Right cardiac atrium (tissue), 5 donors: ENCODE data around the gene SEMA7A. TPM values are rescaled to one million over a fixed set of nuclear protein-coding genes. Genes with fewer than 3 reads are reported as not detected.
A peak's percentile ranks its signal among the peaks of the same experiment; 100 is the strongest.
"Not testable (repeated sequence)": the region's sequence is repeated elsewhere in the genome, so short reads cannot be mapped to it uniquely, and the experiment has no call there.

Experiments used
- ATAC-seq, 2 donors: fragments of 200-7000 bp; cut with Tn5 transposase; one replicate each; pipeline versions ENCODE4 v1.8.0 to v1.9.1; 2020; ENCODE audit warnings: moderate library complexity in 2 of 2, mild to moderate bottlenecking in 1 of 2
- DNase-seq, 3 donors: peaks; one replicate each; pipeline ENCODE4 v3.0.0-alpha.2; 2020
- H3K27ac ChIP-seq: one replicate; pipeline ENCODE4 v1.5.1; 2013; ENCODE audit warnings: mild to moderate bottlenecking, low read length, control low read depth, moderate library complexity
- H3K27me3 ChIP-seq: one replicate; pipeline ENCODE4 v1.6.1; 2013; ENCODE audit not compliant: control insufficient read depth, insufficient read depth
- H3K4me1 ChIP-seq: one replicate; pipeline ENCODE4 v1.6.1; 2013; ENCODE audit warnings: low read length; ENCODE audit not compliant: control insufficient read depth, insufficient read depth
- H3K4me3 ChIP-seq: one replicate; pipeline ENCODE4 v1.5.1; 2013; ENCODE audit warnings: low read length, control low read depth
- H3K9me3 ChIP-seq: one replicate; pipeline ENCODE4 v1.6.1; 2013; ENCODE audit warnings: low read length; ENCODE audit not compliant: control insufficient read depth
- WGBS: extraction: QIAGEN DNeasy Blood & Tissue Kit; methylation state at CpG from one replicate; pipeline ENCODE4 v1.1.7; 2013; 5-methylcytosine and 5-hydroxymethylcytosine counted together
- intact Hi-C, 4 donors: fragments of 100-400 bp; cut with DNase I; formaldehyde crosslinking; loops; one replicate each; pipeline versions ENCODE4 v1.11.0 to v1.14.0; 2022 to 2023
- microRNA-seq, 2 donors: library from miRNA; unstranded; fragments of <30 nt; microRNA quantifications; one replicate each; pipeline ENCODE4 v1.2.0, GENCODE V29; 2020 to 2021
- polyA plus RNA-seq: library from polyadenylated mRNA; stranded (reverse); fragments of 200-250 nt; gene quantifications from one replicate; pipeline ENCODE4 v1.2.3, GENCODE V29; 2013
- total RNA-seq, 4 donors: library from RNA; stranded (reverse); fragmentation: NEBNext Ultra II Directional; extraction: Animal tissue kit (Norgen Biotek cat#: 25700); gene quantifications; one replicate each; pipeline ENCODE4 v1.2.1, GENCODE V29; 2021
- donor health status: healthy with polysubstance abuse.
- donor health status: DM: no; HTN: yes; CAD: no.
- donor health status: DM: no; HTN: no; CAD: no.
- donor health status: DM: no; HTN: yes; CAD: no; lungs with severe emphysema.
- donor health status: DM: yes; HTN: yes; CAD: no.

Gene SEMA7A
- total and polyA plus RNA-seq, 5 donors, result 1.7 to 3.3 (median 2.0) TPM

DNA sequence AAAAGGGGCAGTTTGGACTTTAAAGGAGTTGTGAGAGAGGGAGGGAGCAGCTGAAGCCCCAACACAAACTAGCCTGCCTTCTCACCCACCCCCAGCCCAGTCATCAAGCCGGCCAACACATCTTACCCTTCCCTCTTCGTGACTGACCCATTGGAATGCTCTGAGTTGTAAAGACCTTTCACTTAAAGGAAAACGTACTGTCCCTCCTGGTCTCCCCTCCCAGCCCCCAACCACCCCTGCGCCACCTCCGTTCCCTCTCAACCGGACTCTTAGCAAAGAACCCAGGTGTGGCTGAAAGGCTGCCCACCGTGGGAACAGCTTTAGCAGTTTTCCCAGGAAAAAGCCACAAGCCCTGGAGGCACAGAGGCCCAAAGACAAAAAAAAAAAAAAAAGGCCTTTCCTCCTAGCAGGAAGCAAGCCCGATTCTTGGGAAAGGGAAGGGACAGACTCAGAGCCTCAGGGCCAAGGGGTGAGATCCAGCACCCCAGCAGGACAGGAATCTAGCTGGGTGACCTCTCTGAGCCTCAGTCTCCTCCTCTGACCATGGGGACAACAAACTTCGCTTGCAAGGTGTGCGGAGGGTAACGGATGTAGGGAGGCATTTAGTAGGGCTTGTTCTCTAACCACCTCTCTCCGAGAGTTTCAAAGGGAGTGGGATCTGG, 68.7 kb downstream of the SEMA7A start:
- DNase-seq (no peak), ATAC-seq (no peak)
- Histone ChIP-seq H3K27ac (no peak overlapping the region), H3K4me1 (no peaks in the 10 kb centered on the region), H3K27me3 (no peaks in the 10 kb centered on the region), H3K9me3 (no peaks in the 10 kb centered on the region), H3K4me3 (peak overlapping the region; percentile 49)
- intact Hi-C loops, result no loop called here
- WGBS, result 82% methylated on average over 12 of the region's 12 CpGs

DNA sequence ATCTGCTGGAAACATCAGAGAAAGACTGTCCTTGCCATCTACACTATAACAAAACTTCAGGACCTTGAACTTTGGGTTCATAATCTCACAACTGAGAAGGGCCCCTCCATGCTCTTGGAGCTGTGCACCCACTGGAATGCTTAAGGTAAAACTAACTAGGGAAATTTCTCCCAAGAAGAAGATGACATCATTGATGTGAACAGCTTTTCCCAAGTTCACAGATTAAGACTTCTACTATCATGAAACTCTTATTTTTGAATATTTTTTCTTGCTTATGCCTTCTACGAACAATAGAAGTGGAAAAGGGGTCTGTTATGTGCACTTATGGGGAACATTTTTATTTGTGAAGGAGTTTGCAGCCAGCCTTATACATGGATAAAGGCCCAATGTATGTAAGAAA, 71.3 kb downstream of the SEMA7A start:
- H3K4me3 ChIP-seq, result no peak overlapping the region
- no peaks in the 10 kb centered on the region for H3K27me3 ChIP-seq
- ATAC-seq (no peak), DNase-seq (no peak)
- no peak overlapping the region for H3K27ac ChIP-seq
- intact Hi-C loops, result no loop called here
- 79% methylated on average over 1 of the region's 1 CpG for WGBS
- no peaks in the 10 kb centered on the region for H3K9me3 ChIP-seq
- no peaks in the 10 kb centered on the region for H3K4me1 ChIP-seq

DNA sequence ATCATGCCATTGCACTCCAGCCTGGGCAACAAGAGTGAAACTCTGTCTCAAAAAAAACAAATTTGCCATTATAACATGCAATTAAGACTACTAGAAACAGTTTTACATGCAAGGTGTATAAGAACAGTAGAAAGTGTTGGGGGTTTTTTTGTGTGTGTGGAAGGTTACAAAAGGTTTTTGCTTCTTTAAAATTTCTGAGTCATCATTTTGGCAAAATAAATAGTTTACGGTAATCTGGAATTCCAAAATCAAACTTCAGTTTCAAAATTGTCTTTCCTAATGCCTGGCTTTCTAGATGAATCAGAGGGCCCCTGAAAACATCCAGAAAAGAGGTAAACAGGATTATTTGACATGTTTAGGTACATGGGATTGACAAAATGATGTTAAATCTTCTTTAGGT, 72.9 kb downstream of the SEMA7A start:
- WGBS, result 48% methylated on average over 1 of the region's 1 CpG

DNA sequence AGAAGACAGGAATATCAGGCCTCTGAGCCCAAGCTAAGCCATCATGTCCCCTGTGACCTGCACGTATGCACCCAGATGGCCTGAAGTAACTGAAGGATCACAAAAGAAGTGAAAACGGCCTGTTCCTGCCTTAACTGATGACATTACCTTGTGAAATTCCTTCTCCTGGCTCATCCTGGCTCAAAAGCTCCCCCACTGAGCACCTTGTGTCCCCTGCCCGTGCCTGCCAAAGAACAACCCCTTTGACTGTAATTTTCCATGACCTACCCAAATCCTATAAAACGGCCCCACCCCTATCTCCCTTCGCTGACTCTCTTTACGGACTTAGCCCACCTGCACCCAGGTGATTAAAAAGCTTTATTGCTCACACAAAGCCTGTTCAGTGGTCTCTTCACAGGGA, 74.4 kb downstream of the SEMA7A start:
- intact Hi-C loops, ATAC-seq, DNase-seq, H3K9me3 ChIP-seq, H3K27me3 ChIP-seq, H3K4me1 ChIP-seq, H3K27ac ChIP-seq, H3K4me3 ChIP-seq: not testable (repeated sequence)
- WGBS, result 64% methylated on average over 6 of the region's 6 CpGs

More for the DNA sequence above, 72.9 kb downstream of the SEMA7A start:
- H3K4me3 ChIP-seq, H3K27ac ChIP-seq, DNase-seq, H3K9me3 ChIP-seq, ATAC-seq, H3K27me3 ChIP-seq, H3K4me1 ChIP-seq, intact Hi-C loops: not testable (repeated sequence)

Small RNAs within 50 kb of the gene (microRNA-seq; reads per million reads assigned to microRNA genes)
- gene MIR6881, result 0 reads per million in 2 donors

Other genes starting within 250 kb of the SEMA7A start
- gene STRA6, start 231.2 kb downstream of the SEMA7A start, total RNA-seq, result under 1 TPM; 0.20 to 0.58 (median 0.37) TPM
- gene STRA6, start 231.2 kb downstream of the SEMA7A start, polyA plus RNA-seq, result 0.25 TPM
- gene CCDC33, start 197.6 kb downstream of the SEMA7A start, total RNA-seq, result not detected
- gene CCDC33, start 197.6 kb downstream of the SEMA7A start, polyA plus RNA-seq, result 0.07 TPM
- 1 to 10 TPM; 1.1 to 1.7 (median 1.3) TPM for gene CYP11A1, start 66.3 kb downstream of the SEMA7A start, total RNA-seq
- 0.66 TPM for gene CYP11A1, start 66.3 kb downstream of the SEMA7A start, polyA plus RNA-seq
- 10 to 100 TPM; 35.8 to 59.3 (median 49.8) TPM for gene UBL7, start 27.2 kb upstream of the SEMA7A start, total RNA-seq
- gene UBL7, start 27.2 kb upstream of the SEMA7A start, polyA plus RNA-seq, result 49.0 TPM
- 1 to 10 TPM; 2.1 to 3.8 (median 2.5) TPM for gene ARID3B, start 107.3 kb upstream of the SEMA7A start, total RNA-seq
- 2.1 TPM for gene ARID3B, start 107.3 kb upstream of the SEMA7A start, polyA plus RNA-seq
- 10 to 100 TPM; 40.0 to 65.1 (median 53.3) TPM for gene CLK3, start 181.9 kb upstream of the SEMA7A start, total RNA-seq
- 51.4 TPM for gene CLK3, start 181.9 kb upstream of the SEMA7A start, polyA plus RNA-seq